K562 (cell line): ENCODE results near the gene TMEM41A.

ENCODE experiments used
- BRD9 ChIP-seq: fragments of 450-650 bp; IDR thresholded peaks from 2 replicates; pipeline ENCODE4 v1.6.1; 2018; ENCODE audit warnings: low read depth; ENCODE audit not compliant: partially characterized antibody
- CBX1 ChIP-seq: sonication (generic); IDR thresholded peaks from 2 replicates; pipeline ENCODE4 v1.6.1; 2016; ENCODE audit warnings: antibody characterized with exemption, low read depth, mild to moderate bottlenecking
- HDAC8 ChIP-seq: fragments of 450-650 bp; IDR thresholded peaks from 2 replicates; pipeline ENCODE4 v1.6.1; 2016; ENCODE audit warnings: mild to moderate bottlenecking, missing genetic modification characterization, moderate library complexity, missing compliant biosample characterization
- RNF2 ChIP-seq: sonication (generic); IDR thresholded peaks from 2 replicates; pipeline ENCODE4 v1.6.1; 2016
- USF2 ChIP-seq: sonication (generic); formaldehyde crosslinking; IDR thresholded peaks from 2 replicates; pipeline ENCODE4 v1.5.0; 2020; ENCODE audit warnings: missing genetic modification reagents
- TF ChIP-seq, protein P1 (sequence below), 3 experiments: IDR thresholded peaks in 2 of 3; conservative IDR thresholded peaks in 1 of 3; 2 replicates each; pipeline ENCODE4 v1.5.1; 2011 to 2012; ENCODE audit warnings: low read length in 3 of 3, mild to moderate bottlenecking in 3 of 3, control low read depth in 2 of 3, improper control_type of control experiment in 1 of 3, inconsistent platforms in 1 of 3, low read depth in 1 of 3, mixed read lengths in 1 of 3, moderate library complexity in 1 of 3; ENCODE audit not compliant: insufficient read depth in 2 of 3

GRCh38 chr3:185484296-185484695 lies 14.5 kb downstream of the TMEM41A start:
- TF ChIP-seq, protein P1, sequence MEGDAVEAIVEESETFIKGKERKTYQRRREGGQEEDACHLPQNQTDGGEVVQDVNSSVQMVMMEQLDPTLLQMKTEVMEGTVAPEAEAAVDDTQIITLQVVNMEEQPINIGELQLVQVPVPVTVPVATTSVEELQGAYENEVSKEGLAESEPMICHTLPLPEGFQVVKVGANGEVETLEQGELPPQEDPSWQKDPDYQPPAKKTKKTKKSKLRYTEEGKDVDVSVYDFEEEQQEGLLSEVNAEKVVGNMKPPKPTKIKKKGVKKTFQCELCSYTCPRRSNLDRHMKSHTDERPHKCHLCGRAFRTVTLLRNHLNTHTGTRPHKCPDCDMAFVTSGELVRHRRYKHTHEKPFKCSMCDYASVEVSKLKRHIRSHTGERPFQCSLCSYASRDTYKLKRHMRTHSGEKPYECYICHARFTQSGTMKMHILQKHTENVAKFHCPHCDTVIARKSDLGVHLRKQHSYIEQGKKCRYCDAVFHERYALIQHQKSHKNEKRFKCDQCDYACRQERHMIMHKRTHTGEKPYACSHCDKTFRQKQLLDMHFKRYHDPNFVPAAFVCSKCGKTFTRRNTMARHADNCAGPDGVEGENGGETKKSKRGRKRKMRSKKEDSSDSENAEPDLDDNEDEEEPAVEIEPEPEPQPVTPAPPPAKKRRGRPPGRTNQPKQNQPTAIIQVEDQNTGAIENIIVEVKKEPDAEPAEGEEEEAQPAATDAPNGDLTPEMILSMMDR (IDR thresholded peaks at IDR 0.05 in 2 of 3, conservative IDR thresholded peaks at IDR 0.05 in 1 of 3; ENCODE audit: insufficient read depth in 2 of 3, low read depth in 1 of 3, low read length in 3 of 3), result no peak
- TF ChIP-seq RNF2 (no peak), USF2 (CRISPR knock-in tag) (no peak), BRD9 (no peak), HDAC8 (tag) (no peak), CBX1 (no peak)
